H1 (cell line): ENCODE results near the gene NAV2. TPM values are rescaled to one million over a fixed set of nuclear protein-coding genes. Genes with fewer than 3 reads are reported as not detected.

Experiments used
- CTCF ChIA-PET: fragments of 300-600 bp; sonication (Branson Sonifier 250); formaldehyde crosslinking; loops from one replicate; lab custom pipeline; 2021; ENCODE audit not compliant: partially characterized antibody; lab: Charles Lee
- POLR2A ChIA-PET: fragments of 300-600 bp; sonication (Branson Sonifier 250); formaldehyde crosslinking; loops from one replicate; lab custom pipeline; 2021; ENCODE audit warnings: inconsistent platforms; ENCODE audit not compliant: partially characterized antibody; lab: Charles Lee
- DNase-seq, 2 experiments: peaks; one replicate each; pipeline versions ENCODE4 v3.0.0 to v3.0.0-alpha.2; 2010 to 2022; ENCODE audit warnings: low spot score in 2 of 2, low read depth in 1 of 2, mixed read lengths in 1 of 2
- FAIRE-seq: peaks from 2 replicates; lab custom pipeline; 2011; peaks lifted over from hg19 to GRCh38; lab: Jason Lieb, UNC
- H2AFZ ChIP-seq: 2 replicates; pipeline ENCODE4 v1.8.1; 2012; ENCODE audit warnings: low read length, inconsistent platforms
- H2AK5ac ChIP-seq: 2 replicates; pipeline ENCODE4 v1.6.1; 2013; ENCODE audit warnings: low read depth, low read length
- H2BK120ac ChIP-seq: replicated peaks from 2 replicates; pipeline ENCODE3; 2013; ENCODE audit warnings: low read depth, low read length, inconsistent platforms
- H2BK12ac ChIP-seq: 2 replicates; pipeline ENCODE4 v1.6.1; 2013; ENCODE audit warnings: low read depth, low read length
- H2BK15ac ChIP-seq: 2 replicates; pipeline ENCODE4 v1.6.1; 2013; ENCODE audit warnings: low read length
- H2BK20ac ChIP-seq: 2 replicates; pipeline ENCODE4 v1.6.1; 2013; ENCODE audit warnings: low read length
- H2BK5ac ChIP-seq: 2 replicates; pipeline ENCODE4 v1.6.1; 2013; ENCODE audit warnings: low read depth, low read length
- H3K14ac ChIP-seq: 2 replicates; pipeline ENCODE4 v1.6.1; 2013; ENCODE audit warnings: inconsistent platforms; ENCODE audit not compliant: insufficient read length
- H3K18ac ChIP-seq: 2 replicates; pipeline ENCODE4 v1.6.1; 2013; ENCODE audit warnings: low read length; ENCODE audit errors: extremely low read depth
- H3K23ac ChIP-seq: 2 replicates; pipeline ENCODE4 v1.6.1; 2013; ENCODE audit warnings: inconsistent platforms; ENCODE audit not compliant: insufficient read length
- H3K23me2 ChIP-seq: 2 replicates; pipeline ENCODE4 v1.6.1; 2013; ENCODE audit warnings: low read depth, low read length
- H3K27ac ChIP-seq: 2 replicates; pipeline ENCODE4 v1.6.1; 2011; ENCODE audit warnings: low read depth, low read length, inconsistent platforms
- H3K27me3 ChIP-seq, 4 experiments: replicated peaks in 1 of 4; 1 replicate in 1 of 4; 2 replicates in 3 of 4; pipeline versions ENCODE4 v1.6.1 to v1.8.1; 2011 to 2013; ENCODE audit warnings: low read length in 3 of 4, mild to moderate bottlenecking in 3 of 4, inconsistent platforms in 2 of 4, mixed read lengths in 2 of 4, moderate library complexity in 1 of 4; ENCODE audit not compliant: control insufficient read depth in 3 of 4, insufficient read depth in 3 of 4; ENCODE audit errors: extremely low read depth in 1 of 4
- H3K36me3 ChIP-seq, 4 experiments: 2 replicates each; pipeline versions ENCODE4 v1.6.1 to v1.8.1; 2011 to 2013; ENCODE audit warnings: mild to moderate bottlenecking in 4 of 4, low read length in 3 of 4, moderate library complexity in 2 of 4, control low read depth in 1 of 4, inconsistent platforms in 1 of 4; ENCODE audit not compliant: insufficient read depth in 4 of 4, control insufficient read depth in 2 of 4
- H3K4ac ChIP-seq: replicated peaks from 2 replicates; pipeline ENCODE3; 2013; ENCODE audit warnings: low read length, low read depth, mixed read lengths, inconsistent platforms; ENCODE audit not compliant: insufficient read length
- H3K4me1 ChIP-seq, 4 experiments: replicated peaks in 1 of 4; 1 replicate in 1 of 4; 2 replicates in 3 of 4; pipeline versions ENCODE4 v1.6.1 to v1.8.1; 2011 to 2013; ENCODE audit warnings: low read length in 3 of 4, inconsistent platforms in 2 of 4, mixed read lengths in 1 of 4; ENCODE audit not compliant: insufficient read depth in 4 of 4, control insufficient read depth in 3 of 4
- H3K4me2 ChIP-seq, 2 experiments: 2 replicates each; pipeline versions ENCODE4 v1.6.1 to v1.8.1; 2011 to 2013; ENCODE audit warnings: low read depth in 2 of 2, low read length in 2 of 2, control low read depth in 1 of 2, inconsistent platforms in 1 of 2, mild to moderate bottlenecking in 1 of 2; ENCODE audit not compliant: insufficient read depth in 1 of 2
- H3K4me3 ChIP-seq, 4 experiments: fragments of 200-600, 300-600 bp in 1 of 4; sonication (generic), shearing (Covaris generic), sonication (Bioruptor Twin) in 1 of 4; 2 replicates each; pipeline versions ENCODE4 v1.5.1 to v1.8.1; 2011 to 2016; ENCODE audit warnings: low read length in 4 of 4, low read depth in 3 of 4, control low read depth in 2 of 4, inconsistent platforms in 2 of 4, mild to moderate bottlenecking in 2 of 4, mixed read lengths in 1 of 4, moderate library complexity in 1 of 4; ENCODE audit not compliant: insufficient read depth in 2 of 4; ENCODE audit errors: extremely low read depth in 1 of 4
- H3K56ac ChIP-seq: replicated peaks from 2 replicates; pipeline ENCODE3; 2013; ENCODE audit warnings: low read depth, mild to moderate bottlenecking, mixed read lengths, low read length, inconsistent platforms; ENCODE audit not compliant: insufficient read length
- H3K79me1 ChIP-seq: 2 replicates; pipeline ENCODE4 v1.6.1; 2013; ENCODE audit warnings: low read depth, low read length, control low read depth
- H3K79me2 ChIP-seq, 2 experiments: 2 replicates each; pipeline versions ENCODE4 v1.6.1 to v1.8.1; 2012 to 2013; ENCODE audit warnings: low read length in 2 of 2, mild to moderate bottlenecking in 2 of 2, inconsistent platforms in 1 of 2; ENCODE audit not compliant: insufficient read depth in 2 of 2, control insufficient read depth in 1 of 2
- H3K9ac ChIP-seq, 4 experiments: replicated peaks in 1 of 4; 1 replicate in 1 of 4; 2 replicates in 3 of 4; pipeline versions ENCODE4 v1.6.1 to v1.8.1; 2011 to 2013; ENCODE audit warnings: low read depth in 3 of 4, low read length in 3 of 4, control low read depth in 2 of 4, mild to moderate bottlenecking in 2 of 4, moderate library complexity in 2 of 4, inconsistent platforms in 1 of 4; ENCODE audit errors: extremely low read depth in 1 of 4
- H3K9me3 ChIP-seq, 2 experiments: 2 replicates each; pipeline versions ENCODE4 v1.6.1 to v1.8.1; 2012 to 2013; ENCODE audit warnings: mild to moderate bottlenecking in 2 of 2, moderate library complexity in 2 of 2, control low read depth in 1 of 2, inconsistent platforms in 1 of 2, low read depth in 1 of 2, low read length in 1 of 2, mixed read lengths in 1 of 2; ENCODE audit not compliant: insufficient read depth in 2 of 2
- H4K20me1 ChIP-seq, 2 experiments: replicated peaks in 1 of 2; 2 replicates each; pipeline versions ENCODE3 to v1.8.1; 2011 to 2013; ENCODE audit warnings: inconsistent platforms in 2 of 2, low read length in 2 of 2, mild to moderate bottlenecking in 1 of 2; ENCODE audit not compliant: insufficient read depth in 2 of 2, control insufficient read depth in 1 of 2
- H4K5ac ChIP-seq: 2 replicates; pipeline ENCODE4 v1.6.1; 2013; ENCODE audit warnings: low read length, low read depth, mixed read lengths, inconsistent platforms; ENCODE audit not compliant: insufficient read length
- H4K8ac ChIP-seq: 2 replicates; pipeline ENCODE4 v1.8.0; 2013; ENCODE audit warnings: mild to moderate bottlenecking, moderate library complexity, low read length, inconsistent platforms; ENCODE audit not compliant: insufficient read depth; ENCODE audit errors: extremely low read depth
- H4K91ac ChIP-seq: replicated peaks from 2 replicates; pipeline ENCODE3; 2013; ENCODE audit warnings: low read length, mixed read lengths, inconsistent platforms; ENCODE audit not compliant: insufficient read length
- CEBPB ChIP-seq: IDR thresholded peaks from 2 replicates; pipeline ENCODE4 v1.6.1; 2012; ENCODE audit warnings: low read depth, low read length
- EP300 ChIP-seq, 2 experiments: IDR thresholded peaks; 1 replicate in 1 of 2; 2 replicates in 1 of 2; pipeline ENCODE4 v1.6.1; 2011 to 2012; ENCODE audit warnings: low read depth in 2 of 2, low read length in 2 of 2, mild to moderate bottlenecking in 2 of 2, borderline replicate concordance in 1 of 2, inconsistent platforms in 1 of 2, moderate library complexity in 1 of 2
- GTF2F1 ChIP-seq: IDR thresholded peaks from 2 replicates; pipeline ENCODE4 v1.6.1; 2012; ENCODE audit warnings: low read depth, low read length, improper control_type of control experiment, borderline replicate concordance
- JUND ChIP-seq: IDR thresholded peaks from 2 replicates; pipeline ENCODE4 v1.6.1; 2011; ENCODE audit warnings: mild to moderate bottlenecking, improper control_type of control experiment, low read length
- POU5F1 ChIP-seq: IDR thresholded peaks from 2 replicates; pipeline ENCODE4 v1.6.1; 2011; ENCODE audit warnings: low read depth, mild to moderate bottlenecking, low read length, moderate library complexity
- RBBP5 ChIP-seq: IDR thresholded peaks from 2 replicates; pipeline ENCODE4 v1.7.1; 2012; ENCODE audit warnings: low read depth, mild to moderate bottlenecking, inconsistent platforms, low read length, moderate library complexity, borderline replicate concordance
- WGBS, 2 experiments: shearing (Covaris generic) in 1 of 2; methylation state at CpG; one replicate each; pipeline versions ENCODE4 v1.1.6 to v1.1.7; 2013 to 2015; ENCODE audit warnings: low lambda C conversion rate in 2 of 2, mixed read lengths in 2 of 2, inconsistent platforms in 1 of 2, low coverage in 1 of 2, missing lambda C conversion rate in 1 of 2; ENCODE audit not compliant: insufficient replicate concordance in 2 of 2, insufficient coverage in 1 of 2, insufficient read length in 1 of 2; ENCODE audit errors: extremely low coverage in 1 of 2, missing lambda C conversion rate in 1 of 2; 5-methylcytosine and 5-hydroxymethylcytosine counted together
- polyA plus RNA-seq, 7 experiments: library from polyadenylated mRNA; depleted of rRNA in 3 of 7; stranded (reverse) in 5 of 7; unstranded in 2 of 7; fragments of >200 nt in 5 of 7; fragments of 200-250 nt in 2 of 7; gene quantifications; 1 replicate in 5 of 7; 2 replicates in 1 of 7; 4 replicates in 1 of 7; pipeline versions ENCODE4 v1.2.1 to v1.2.3, GENCODE V29; 2011 to 2013; ENCODE audit warnings: missing spikeins in 2 of 7, mixed read lengths in 2 of 7
- total RNA-seq: library from RNA; stranded (reverse); fragmentation: NEBNext Ultra II Directional; extraction: Animal tissue kit (Norgen Biotek cat#: 25700); gene quantifications from 2 replicates; pipeline ENCODE4 v1.2.1, GENCODE V29; 2021
- TF ChIP-seq, protein P1 (sequence below): IDR thresholded peaks from 2 replicates; pipeline ENCODE4 v1.6.1; 2012; ENCODE audit warnings: low read length, inconsistent platforms
- TF ChIP-seq, protein P2 (sequence below), 3 experiments: IDR thresholded peaks; 1 replicate in 2 of 3; 2 replicates in 1 of 3; pipeline versions ENCODE4 v1.5.1 to v1.6.1; 2011; ENCODE audit warnings: low read length in 3 of 3, mild to moderate bottlenecking in 3 of 3, inconsistent platforms in 2 of 3, low read depth in 1 of 3, moderate library complexity in 1 of 3; ENCODE audit not compliant: insufficient read depth in 1 of 3; ENCODE audit errors: control extremely low read depth in 1 of 3

The NAV2 gene
- total and polyA plus RNA-seq, 2 of the 8 experiments (the other 6 are each of a cell fraction or from before 2014, with no cell fraction given), result 35.6 to 73.6 TPM

DNA sequence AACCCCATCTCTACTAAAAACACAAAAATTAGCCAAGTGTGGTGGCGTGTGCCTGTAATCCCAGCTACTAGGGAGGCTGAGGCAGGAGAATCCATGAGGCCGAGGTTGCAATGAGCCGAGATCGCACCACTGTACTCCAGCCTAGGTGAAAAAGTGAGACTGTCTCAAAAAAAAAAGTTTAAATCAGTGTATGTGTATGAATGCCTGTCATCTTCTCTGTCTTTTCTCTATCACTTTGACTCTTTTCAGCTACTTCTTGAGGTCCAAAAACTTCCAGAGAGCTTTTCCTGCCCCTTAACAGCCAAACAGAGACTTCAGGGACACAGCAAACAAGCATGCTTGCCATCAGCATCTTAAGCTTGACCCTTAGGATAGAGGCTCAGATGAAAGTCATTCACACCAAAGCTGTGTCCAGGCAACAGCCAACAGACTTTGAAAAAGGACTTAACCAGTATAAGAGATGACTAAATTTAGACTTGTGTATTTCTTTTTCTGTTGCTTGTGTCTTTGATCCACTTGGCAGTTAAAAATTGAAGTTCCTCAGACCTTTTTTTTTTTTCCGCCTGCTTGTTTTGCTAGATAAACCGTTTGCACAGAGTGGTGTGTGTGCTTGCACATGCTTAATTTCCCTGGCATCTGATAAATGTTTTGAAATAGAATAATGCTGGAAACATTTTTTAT, 295.7 kb downstream of the NAV2 start:
- Histone ChIP-seq H3K4me3 (no peak overlapping the region), H3K4ac (no peak overlapping the region), H3K18ac (no peak overlapping the region), H2BK5ac (no peak overlapping the region), H3K4me1 (peaks cover 0 to 10% (median 3%) of the 10 kb centered on the region in 4 experiments; a peak in 1 of 7 replicates), H3K27ac (no peak overlapping the region), H3K79me2 (no peaks in the 10 kb centered on the region), H2BK20ac (no peak overlapping the region), H2BK15ac (no peak overlapping the region), H3K27me3 (no peaks in the 10 kb centered on the region), H3K23ac (no peak overlapping the region), H2AK5ac (no peak overlapping the region), H3K4me2 (no peak overlapping the region), H2BK120ac (no peak overlapping the region), H3K9ac (no peak overlapping the region), H4K8ac (no peak overlapping the region), H4K20me1 (peaks cover 0 to 7% of the 10 kb centered on the region in 2 experiments), H2AFZ (no peak overlapping the region), H3K56ac (no peak overlapping the region), H3K9me3 (no peaks in the 10 kb centered on the region), H3K23me2 (no peaks in the 10 kb centered on the region), H3K36me3 (peaks cover 0 to 4% (median under 1%) of the 10 kb centered on the region in 4 experiments; a peak in 1 of 8 replicates), H3K14ac (no peak overlapping the region), H3K79me1 (peaks cover 3% of the 10 kb centered on the region; the same call in 1 of the 2 replicates), H2BK12ac (no peak overlapping the region), H4K5ac (no peak overlapping the region), H4K91ac (no peak overlapping the region)
- DNase-seq, result no peak
- WGBS, 2 experiments, result 84% methylated on average over 6 of the region's 6 CpGs; no CpG with 5 or more reads in 1 of the 2 experiments
- CTCF ChIA-PET, result interaction anchor here (0.6 to 1.7 kb wide), 6 partner anchors 13 to 483 kb away, joined by 3 to 4 read pairs (median 4); no protein-coding TSS in a partner anchor
- FAIRE-seq, result no peak
- POLR2A ChIA-PET, result interaction anchor here (0.7 kb wide), 1 partner anchor 92 kb away, joined by 3 read pairs; no protein-coding TSS in a partner anchor
- TF ChIP-seq CEBPB (no peak), EP300 (IDR thresholded peaks at IDR 0.05; ENCODE audit: borderline replicate concordance in 1 of 2, low read depth in 2 of 2, low read length in 2 of 2) (no peak), JUND (no peak), POU5F1 (no peak), RBBP5 (no peak), GTF2F1 (no peak)
- TF ChIP-seq, protein P1, sequence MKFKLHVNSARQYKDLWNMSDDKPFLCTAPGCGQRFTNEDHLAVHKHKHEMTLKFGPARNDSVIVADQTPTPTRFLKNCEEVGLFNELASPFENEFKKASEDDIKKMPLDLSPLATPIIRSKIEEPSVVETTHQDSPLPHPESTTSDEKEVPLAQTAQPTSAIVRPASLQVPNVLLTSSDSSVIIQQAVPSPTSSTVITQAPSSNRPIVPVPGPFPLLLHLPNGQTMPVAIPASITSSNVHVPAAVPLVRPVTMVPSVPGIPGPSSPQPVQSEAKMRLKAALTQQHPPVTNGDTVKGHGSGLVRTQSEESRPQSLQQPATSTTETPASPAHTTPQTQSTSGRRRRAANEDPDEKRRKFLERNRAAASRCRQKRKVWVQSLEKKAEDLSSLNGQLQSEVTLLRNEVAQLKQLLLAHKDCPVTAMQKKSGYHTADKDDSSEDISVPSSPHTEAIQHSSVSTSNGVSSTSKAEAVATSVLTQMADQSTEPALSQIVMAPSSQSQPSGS, result no peak
- TF ChIP-seq, protein P2, sequence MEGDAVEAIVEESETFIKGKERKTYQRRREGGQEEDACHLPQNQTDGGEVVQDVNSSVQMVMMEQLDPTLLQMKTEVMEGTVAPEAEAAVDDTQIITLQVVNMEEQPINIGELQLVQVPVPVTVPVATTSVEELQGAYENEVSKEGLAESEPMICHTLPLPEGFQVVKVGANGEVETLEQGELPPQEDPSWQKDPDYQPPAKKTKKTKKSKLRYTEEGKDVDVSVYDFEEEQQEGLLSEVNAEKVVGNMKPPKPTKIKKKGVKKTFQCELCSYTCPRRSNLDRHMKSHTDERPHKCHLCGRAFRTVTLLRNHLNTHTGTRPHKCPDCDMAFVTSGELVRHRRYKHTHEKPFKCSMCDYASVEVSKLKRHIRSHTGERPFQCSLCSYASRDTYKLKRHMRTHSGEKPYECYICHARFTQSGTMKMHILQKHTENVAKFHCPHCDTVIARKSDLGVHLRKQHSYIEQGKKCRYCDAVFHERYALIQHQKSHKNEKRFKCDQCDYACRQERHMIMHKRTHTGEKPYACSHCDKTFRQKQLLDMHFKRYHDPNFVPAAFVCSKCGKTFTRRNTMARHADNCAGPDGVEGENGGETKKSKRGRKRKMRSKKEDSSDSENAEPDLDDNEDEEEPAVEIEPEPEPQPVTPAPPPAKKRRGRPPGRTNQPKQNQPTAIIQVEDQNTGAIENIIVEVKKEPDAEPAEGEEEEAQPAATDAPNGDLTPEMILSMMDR (IDR thresholded peaks at IDR 0.05; ENCODE audit: control extremely low read depth in 1 of 3, insufficient read depth in 1 of 3, low read depth in 1 of 3, low read length in 3 of 3), result no peak
